Liver (tissue), 9 donors: ENCODE results near the gene TNS2. TPM values are rescaled to one million over a fixed set of nuclear protein-coding genes. Genes with fewer than 3 reads are reported as not detected.

Experiments used
- DNase-seq: peaks from one replicate; pipeline ENCODE4 v3.0.0-alpha.2; 2017; ENCODE audit warnings: low spot score
- H3K27ac ChIP-seq, 2 donors: one replicate each; pipeline ENCODE4 v1.7.0; 2013; ENCODE audit warnings: inconsistent platforms in 2 of 2, low read length in 2 of 2, control low read depth in 1 of 2, low read depth in 1 of 2, mild to moderate bottlenecking in 1 of 2
- H3K27me3 ChIP-seq, 4 donors: one replicate each; pipeline versions ENCODE4 v1.6.1 to v1.7.0; 2013; ENCODE audit warnings: low read length in 3 of 4, inconsistent platforms in 1 of 4, mild to moderate bottlenecking in 1 of 4, moderate library complexity in 1 of 4; ENCODE audit not compliant: control insufficient read depth in 4 of 4, insufficient read depth in 4 of 4
- H3K36me3 ChIP-seq, 4 donors: one replicate each; pipeline versions ENCODE4 v1.6.1 to v1.7.0; 2013; ENCODE audit warnings: low read length in 3 of 4, mild to moderate bottlenecking in 3 of 4, low read depth in 1 of 4, moderate library complexity in 1 of 4; ENCODE audit not compliant: control insufficient read depth in 4 of 4, insufficient read depth in 3 of 4
- H3K4me1 ChIP-seq, 4 donors: one replicate each; pipeline versions ENCODE4 v1.6.1 to v1.7.0; 2013; ENCODE audit warnings: low read length in 3 of 4, mild to moderate bottlenecking in 3 of 4, moderate library complexity in 1 of 4; ENCODE audit not compliant: control insufficient read depth in 4 of 4, insufficient read depth in 4 of 4
- H3K4me3 ChIP-seq, 3 donors: one replicate each; pipeline versions ENCODE4 v1.6.1 to v1.7.0; 2013; ENCODE audit warnings: low read length in 3 of 3, control low read depth in 1 of 3, low read depth in 1 of 3, mild to moderate bottlenecking in 1 of 3
- H3K9ac ChIP-seq, 2 donors: one replicate each; pipeline ENCODE4 v1.7.0; 2013; ENCODE audit warnings: low read length in 2 of 2, mild to moderate bottlenecking in 2 of 2, moderate library complexity in 2 of 2, control low read depth in 1 of 2, low read depth in 1 of 2
- H3K9me3 ChIP-seq, 4 donors: one replicate each; pipeline versions ENCODE4 v1.6.1 to v1.7.0; 2013; ENCODE audit warnings: low read length in 3 of 4; ENCODE audit not compliant: control insufficient read depth in 4 of 4
- CTCF ChIP-seq: fragments of 150-350 bp; IDR thresholded peaks from 2 replicates; pipeline ENCODE4 v1.5.1; 2017; ENCODE audit warnings: improper control_type of control experiment, low read depth, low read length; ENCODE audit not compliant: missing input control
- EGR1 ChIP-seq, 2 donors: IDR thresholded peaks; 2 replicates each; pipeline ENCODE4 v1.6.1; 2016 to 2018; ENCODE audit warnings: antibody characterized with exemption in 2 of 2, low read depth in 2 of 2
- FOXA1 ChIP-seq: IDR thresholded peaks from 2 replicates; pipeline ENCODE4 v1.6.1; 2016; ENCODE audit warnings: antibody characterized with exemption
- FOXA2 ChIP-seq: IDR thresholded peaks from 2 replicates; pipeline ENCODE4 v1.6.1; 2016; ENCODE audit warnings: antibody characterized with exemption
- GABPA ChIP-seq, 2 donors: IDR thresholded peaks in 1 of 2; conservative IDR thresholded peaks in 1 of 2; 2 replicates each; pipeline ENCODE4 v1.6.1; 2016; ENCODE audit warnings: antibody characterized with exemption in 2 of 2, mild to moderate bottlenecking in 1 of 2, moderate library complexity in 1 of 2
- HNF4A ChIP-seq, 2 donors: conservative IDR thresholded peaks; 2 replicates each; pipeline ENCODE4 v1.6.1; 2016; ENCODE audit warnings: antibody characterized with exemption in 2 of 2, mild to moderate bottlenecking in 2 of 2
- HNF4G ChIP-seq: IDR thresholded peaks from 2 replicates; pipeline ENCODE4 v1.6.1; 2016; ENCODE audit warnings: antibody characterized with exemption
- JUND ChIP-seq, 2 donors: IDR thresholded peaks; 2 replicates each; pipeline ENCODE4 v1.6.1; 2016; ENCODE audit warnings: antibody characterized with exemption in 2 of 2
- RAD21 ChIP-seq, 2 donors: IDR thresholded peaks; 2 replicates each; pipeline ENCODE4 v1.6.1; 2016; ENCODE audit warnings: antibody characterized with exemption in 2 of 2, mild to moderate bottlenecking in 2 of 2
- RXRA ChIP-seq, 2 donors: IDR thresholded peaks; 2 replicates each; pipeline ENCODE4 v1.6.1; 2017 to 2018; ENCODE audit warnings: antibody characterized with exemption in 2 of 2, mild to moderate bottlenecking in 1 of 2
- SP1 ChIP-seq: IDR thresholded peaks from 2 replicates; pipeline ENCODE4 v1.6.1; 2018; ENCODE audit warnings: antibody characterized with exemption, mild to moderate bottlenecking
- TAF1 ChIP-seq: conservative IDR thresholded peaks from 2 replicates; pipeline ENCODE4 v1.6.1; 2016; ENCODE audit warnings: antibody characterized with exemption, mild to moderate bottlenecking
- YY1 ChIP-seq: IDR thresholded peaks from 2 replicates; pipeline ENCODE4 v1.6.1; 2016; ENCODE audit warnings: antibody characterized with exemption, mild to moderate bottlenecking
- WGBS: extraction: QIAGEN DNeasy Blood & Tissue Kit; methylation state at CpG from one replicate; pipeline ENCODE4 v1.1.7; 2013; 5-methylcytosine and 5-hydroxymethylcytosine counted together
- polyA plus RNA-seq, 2 donors: library from polyadenylated mRNA; stranded (reverse) in 1 of 2; unstranded in 1 of 2; fragments of 200-250 nt in 1 of 2; fragments of >200 nt in 1 of 2; fragmentation: Nextera tagmentation in 1 of 2; extraction: Ambion mirVana in 1 of 2; gene quantifications; one replicate each; pipeline versions ENCODE4 v1.2.1 to v1.2.3, GENCODE V29; 2013 to 2015
- total RNA-seq, 2 donors: library from RNA; depleted of rRNA; stranded (reverse); fragments of >200 nt; gene quantifications; one replicate each; pipeline ENCODE4 v1.2.3, GENCODE V29; 2014
- TF ChIP-seq, protein P1 (sequence below): IDR thresholded peaks from 2 replicates; pipeline ENCODE4 v1.6.1; 2016; ENCODE audit warnings: antibody characterized with exemption, mild to moderate bottlenecking
- TF ChIP-seq, protein P2 (sequence below): IDR thresholded peaks from 2 replicates; pipeline ENCODE4 v1.6.1; 2016; ENCODE audit warnings: antibody characterized with exemption
- donor health status: healthy.
- donor health status: healthy.
- donor health status: healthy.
- donor health status: healthy.
- donor health status: healthy.

TNS2 gene
- total and polyA plus RNA-seq, 4 donors: 11.7 to 94.0 (median 46.0) TPM

GRCh38 chr12:53061404-53062010 is 11.6 kb downstream of the TNS2 start:
- Histone ChIP-seq H3K4me1 (peaks cover 18 to 44% (median 30%) of the 10 kb centered on the region in 4 donors), H3K9me3 (no peaks in the 10 kb centered on the region), H3K36me3 (peaks cover 3 to 44% (median 28%) of the 10 kb centered on the region in 4 donors), H3K4me3 (no peak overlapping the region), H3K9ac (no peak overlapping the region), H3K27me3 (no peaks in the 10 kb centered on the region), H3K27ac (peak overlapping the region; percentile 63 to 71)
- WGBS: 25% methylated on average over 5 of the region's 5 CpGs
- TF ChIP-seq FOXA2 (peak; percentile 97), RXRA (IDR thresholded peaks at IDR 0.05) (peak; percentile 93 to 96), JUND (IDR thresholded peaks at IDR 0.05) (peak; percentile 22 to 30), SP1 (peak; percentile 58), HNF4G (no peak), TAF1 (no peak), FOXA1 (peak; percentile 97), RAD21 (IDR thresholded peaks at IDR 0.05) (peak; percentile 32 to 52), GABPA (IDR thresholded peaks at IDR 0.05 in 1 of 2, conservative IDR thresholded peaks at IDR 0.05 in 1 of 2) (peak in 1 of 2 donors; percentile 44), HNF4A (conservative IDR thresholded peaks at IDR 0.05) (peak; percentile 57 to 76), YY1 (peak; percentile 38)
- TF ChIP-seq, protein P1, sequence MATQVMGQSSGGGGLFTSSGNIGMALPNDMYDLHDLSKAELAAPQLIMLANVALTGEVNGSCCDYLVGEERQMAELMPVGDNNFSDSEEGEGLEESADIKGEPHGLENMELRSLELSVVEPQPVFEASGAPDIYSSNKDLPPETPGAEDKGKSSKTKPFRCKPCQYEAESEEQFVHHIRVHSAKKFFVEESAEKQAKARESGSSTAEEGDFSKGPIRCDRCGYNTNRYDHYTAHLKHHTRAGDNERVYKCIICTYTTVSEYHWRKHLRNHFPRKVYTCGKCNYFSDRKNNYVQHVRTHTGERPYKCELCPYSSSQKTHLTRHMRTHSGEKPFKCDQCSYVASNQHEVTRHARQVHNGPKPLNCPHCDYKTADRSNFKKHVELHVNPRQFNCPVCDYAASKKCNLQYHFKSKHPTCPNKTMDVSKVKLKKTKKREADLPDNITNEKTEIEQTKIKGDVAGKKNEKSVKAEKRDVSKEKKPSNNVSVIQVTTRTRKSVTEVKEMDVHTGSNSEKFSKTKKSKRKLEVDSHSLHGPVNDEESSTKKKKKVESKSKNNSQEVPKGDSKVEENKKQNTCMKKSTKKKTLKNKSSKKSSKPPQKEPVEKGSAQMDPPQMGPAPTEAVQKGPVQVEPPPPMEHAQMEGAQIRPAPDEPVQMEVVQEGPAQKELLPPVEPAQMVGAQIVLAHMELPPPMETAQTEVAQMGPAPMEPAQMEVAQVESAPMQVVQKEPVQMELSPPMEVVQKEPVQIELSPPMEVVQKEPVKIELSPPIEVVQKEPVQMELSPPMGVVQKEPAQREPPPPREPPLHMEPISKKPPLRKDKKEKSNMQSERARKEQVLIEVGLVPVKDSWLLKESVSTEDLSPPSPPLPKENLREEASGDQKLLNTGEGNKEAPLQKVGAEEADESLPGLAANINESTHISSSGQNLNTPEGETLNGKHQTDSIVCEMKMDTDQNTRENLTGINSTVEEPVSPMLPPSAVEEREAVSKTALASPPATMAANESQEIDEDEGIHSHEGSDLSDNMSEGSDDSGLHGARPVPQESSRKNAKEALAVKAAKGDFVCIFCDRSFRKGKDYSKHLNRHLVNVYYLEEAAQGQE: peak; percentile 27
- TF ChIP-seq, protein P2, sequence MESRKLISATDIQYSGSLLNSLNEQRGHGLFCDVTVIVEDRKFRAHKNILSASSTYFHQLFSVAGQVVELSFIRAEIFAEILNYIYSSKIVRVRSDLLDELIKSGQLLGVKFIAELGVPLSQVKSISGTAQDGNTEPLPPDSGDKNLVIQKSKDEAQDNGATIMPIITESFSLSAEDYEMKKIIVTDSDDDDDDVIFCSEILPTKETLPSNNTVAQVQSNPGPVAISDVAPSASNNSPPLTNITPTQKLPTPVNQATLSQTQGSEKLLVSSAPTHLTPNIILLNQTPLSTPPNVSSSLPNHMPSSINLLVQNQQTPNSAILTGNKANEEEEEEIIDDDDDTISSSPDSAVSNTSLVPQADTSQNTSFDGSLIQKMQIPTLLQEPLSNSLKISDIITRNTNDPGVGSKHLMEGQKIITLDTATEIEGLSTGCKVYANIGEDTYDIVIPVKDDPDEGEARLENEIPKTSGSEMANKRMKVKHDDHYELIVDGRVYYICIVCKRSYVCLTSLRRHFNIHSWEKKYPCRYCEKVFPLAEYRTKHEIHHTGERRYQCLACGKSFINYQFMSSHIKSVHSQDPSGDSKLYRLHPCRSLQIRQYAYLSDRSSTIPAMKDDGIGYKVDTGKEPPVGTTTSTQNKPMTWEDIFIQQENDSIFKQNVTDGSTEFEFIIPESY: no peak
- DNase-seq: peak; percentile 79

DNA sequence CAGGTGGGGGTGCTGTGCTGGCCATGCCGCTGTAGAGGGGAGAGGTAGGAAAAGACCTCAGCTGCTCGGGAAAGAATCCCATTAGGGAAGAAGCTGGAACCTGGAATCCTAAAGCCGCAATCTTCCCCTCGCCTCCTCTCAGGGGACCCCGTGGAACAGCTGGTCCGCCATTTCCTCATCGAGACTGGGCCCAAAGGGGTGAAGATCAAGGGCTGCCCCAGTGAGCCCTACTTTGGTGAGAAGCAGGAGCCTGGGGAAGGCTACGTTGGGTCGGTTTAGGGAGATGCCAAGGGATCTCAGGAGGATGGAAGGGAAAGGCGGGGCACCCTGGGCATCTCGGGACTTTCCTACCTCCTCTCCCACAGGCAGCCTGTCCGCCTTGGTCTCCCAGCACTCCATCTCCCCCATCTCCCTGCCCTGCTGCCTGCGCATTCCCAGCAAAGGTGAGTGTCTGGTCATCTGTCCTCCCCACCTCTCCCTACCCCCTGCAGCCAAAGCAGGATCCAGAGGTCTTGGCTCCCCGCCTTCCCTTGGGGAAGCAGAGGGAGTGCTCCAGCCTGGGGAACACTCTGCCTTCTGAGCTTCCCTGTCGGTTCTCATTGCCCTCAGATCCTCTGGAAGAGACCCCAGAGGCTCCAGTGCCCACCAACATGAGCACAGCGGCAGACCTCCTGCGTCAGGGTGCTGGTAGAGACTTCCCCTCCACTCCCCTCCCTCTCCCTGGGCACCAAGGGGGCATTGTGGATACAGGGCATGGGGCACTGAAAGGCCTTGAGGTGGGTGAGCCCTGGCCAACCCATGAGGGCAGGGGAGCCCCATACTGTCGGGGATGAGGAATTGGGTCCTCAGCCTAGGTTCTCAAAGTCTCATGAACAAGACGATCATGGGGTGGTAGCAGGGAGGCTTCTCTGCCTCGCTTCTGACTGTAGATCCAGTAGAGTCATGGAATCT is 12.4 kb downstream of the TNS2 start:
- no peak overlapping the region for H3K4me3 ChIP-seq
- peak overlapping the region; percentile 63 to 71 for H3K27ac ChIP-seq
- DNase-seq: no peak
- TF ChIP-seq CTCF (peak; percentile 7), EGR1 (IDR thresholded peaks at IDR 0.05; ENCODE audit: low read depth in 2 of 2) (no peak)
- H3K9me3 ChIP-seq: no peaks in the 10 kb centered on the region
- H3K27me3 ChIP-seq: no peaks in the 10 kb centered on the region
- no peak overlapping the region for H3K9ac ChIP-seq
- peaks cover 3 to 38% (median 23%) of the 10 kb centered on the region in 4 donors for H3K36me3 ChIP-seq
- H3K4me1 ChIP-seq: peaks cover 18 to 40% (median 29%) of the 10 kb centered on the region in 4 donors
- 81% methylated on average over 20 of the region's 20 CpGs for WGBS
